HEK293 (cell line): ENCODE data around the gene AQP6.

Experiments
- CTCF ChIA-PET: fragments of 350-600 bp; formaldehyde crosslinking; extraction: SDS; loops from one replicate; lab custom pipeline; 2021; ENCODE audit warnings: antibody characterized with exemption; lab: Yijun Ruan, JAX
- POLR2A ChIA-PET: fragments of 300-600 bp; formaldehyde crosslinking; extraction: SDS; loops from one replicate; lab custom pipeline; 2020; ENCODE audit warnings: antibody characterized with exemption, inconsistent platforms; lab: Yijun Ruan, JAX
- H3K27ac ChIP-seq: fragments of 200-500 bp; sonication (Bioruptor generic); 2 replicates; pipeline ENCODE4 v1.5.1; 2014; ENCODE audit warnings: low read depth, low read length, control low read depth, inconsistent platforms; ENCODE audit errors: extremely low read depth
- H3K36me3 ChIP-seq, 2 experiments: fragments of 200-500 bp in 1 of 2; sonication (Bioruptor generic) in 1 of 2; 1 replicate in 1 of 2; 2 replicates in 1 of 2; pipeline ENCODE4 v1.5.1; 2014 to 2017; ENCODE audit warnings: inconsistent platforms in 2 of 2, low read length in 2 of 2; ENCODE audit not compliant: control insufficient read depth in 2 of 2, insufficient read depth in 1 of 2
- H3K4me1 ChIP-seq: fragments of 200-500 bp; sonication (Bioruptor generic); 2 replicates; pipeline ENCODE4 v1.5.1; 2014; ENCODE audit warnings: mild to moderate bottlenecking, low read length, inconsistent platforms; ENCODE audit not compliant: control insufficient read depth, insufficient read depth
- H3K4me3 ChIP-seq: 2 replicates; pipeline ENCODE4 v1.5.1; 2011; ENCODE audit warnings: low read depth, mild to moderate bottlenecking, control low read depth, low read length, moderate library complexity
- H3K9me3 ChIP-seq: fragments of 200-500 bp; sonication (Bioruptor generic); 2 replicates; pipeline ENCODE4 v1.5.1; 2014; ENCODE audit warnings: low read depth, low read length, inconsistent platforms; ENCODE audit not compliant: control insufficient read depth, insufficient read depth
- GLIS1 ChIP-seq: fragments of 450-650 bp; formaldehyde crosslinking; IDR thresholded peaks from 2 replicates; pipeline ENCODE4 v1.5.1; 2016; ENCODE audit warnings: missing biosample characterization, missing genetic modification characterization
- GLIS2 ChIP-seq: fragments of 450-650 bp; formaldehyde crosslinking; IDR thresholded peaks from 2 replicates; pipeline ENCODE4 v1.5.1; 2016; ENCODE audit warnings: missing biosample characterization, missing genetic modification characterization
- HOXD13 ChIP-seq: sonication (generic); formaldehyde crosslinking; IDR thresholded peaks from 2 replicates; pipeline ENCODE4 v1.8.0; 2022; ENCODE audit warnings: missing genetic modification reagents, borderline replicate concordance
- KLF7 ChIP-seq: fragments of 450-650 bp; formaldehyde crosslinking; IDR thresholded peaks from 2 replicates; pipeline ENCODE4 v1.5.1; 2016; ENCODE audit warnings: missing biosample characterization, missing genetic modification characterization, borderline replicate concordance
- OVOL3 ChIP-seq: fragments of 450-650 bp; formaldehyde crosslinking; IDR thresholded peaks from 2 replicates; pipeline ENCODE4 v1.5.1; 2016; ENCODE audit warnings: missing biosample characterization, missing genetic modification characterization
- PRDM1 ChIP-seq: fragments of 450-650 bp; formaldehyde crosslinking; IDR thresholded peaks from 2 replicates; pipeline ENCODE4; 2016; ENCODE audit warnings: missing biosample characterization, missing genetic modification characterization
- SP3 ChIP-seq: fragments of 450-650 bp; formaldehyde crosslinking; IDR thresholded peaks from 2 replicates; pipeline ENCODE4 v1.5.1; 2016; ENCODE audit warnings: missing biosample characterization, missing genetic modification characterization
- SP7 ChIP-seq: fragments of 450-650 bp; formaldehyde crosslinking; IDR thresholded peaks from 2 replicates; pipeline ENCODE4 v1.5.1; 2016; ENCODE audit warnings: missing biosample characterization, missing genetic modification characterization
- ZBTB7A ChIP-seq: fragments of 450-650 bp; formaldehyde crosslinking; IDR thresholded peaks from 2 replicates; pipeline ENCODE4 v1.5.1; 2016; ENCODE audit warnings: low read depth, missing biosample characterization, missing genetic modification characterization
- ZBTB8A ChIP-seq: fragments of 450-650 bp; formaldehyde crosslinking; IDR thresholded peaks from 2 replicates; pipeline ENCODE4 v1.5.1; 2016; ENCODE audit warnings: missing biosample characterization, missing genetic modification characterization
- ZNF23 ChIP-seq: fragments of 450-650 bp; formaldehyde crosslinking; IDR thresholded peaks from 2 replicates; pipeline ENCODE4 v1.5.1; 2016; ENCODE audit warnings: missing biosample characterization, missing genetic modification characterization, borderline replicate concordance
- ZNF239 ChIP-seq: fragments of 450-650 bp; formaldehyde crosslinking; IDR thresholded peaks from 2 replicates; pipeline ENCODE4 v1.5.1; 2016; ENCODE audit warnings: missing biosample characterization, missing genetic modification characterization
- ZNF600 ChIP-seq: fragments of 450-650 bp; formaldehyde crosslinking; IDR thresholded peaks from 2 replicates; pipeline ENCODE4 v1.5.1; 2016; ENCODE audit warnings: missing biosample characterization, missing genetic modification characterization
- ZNF654 ChIP-seq: fragments of 450-650 bp; formaldehyde crosslinking; IDR thresholded peaks from 2 replicates; pipeline ENCODE4 v1.5.1; 2016; ENCODE audit warnings: low read depth, missing biosample characterization, missing genetic modification characterization
- ZXDB ChIP-seq: fragments of 450-650 bp; formaldehyde crosslinking; IDR thresholded peaks from 2 replicates; pipeline ENCODE4 v1.5.1; 2016; ENCODE audit warnings: missing biosample characterization, missing genetic modification characterization
- TF ChIP-seq, protein P1 (sequence below): fragments of 450-650 bp; formaldehyde crosslinking; IDR thresholded peaks from 2 replicates; pipeline ENCODE4 v1.5.1; 2017; ENCODE audit warnings: missing biosample characterization, missing genetic modification characterization
- TF ChIP-seq, protein P2 (sequence below): fragments of 450-650 bp; formaldehyde crosslinking; conservative IDR thresholded peaks from 2 replicates; pipeline ENCODE4 v1.5.1; 2016; ENCODE audit warnings: low read depth, missing biosample characterization, missing genetic modification characterization
- TF ChIP-seq, protein P3 (sequence below): fragments of 450-650 bp; formaldehyde crosslinking; conservative IDR thresholded peaks from 2 replicates; pipeline ENCODE4 v1.5.1; 2016; ENCODE audit warnings: low read depth, missing biosample characterization, missing genetic modification characterization
- TF ChIP-seq, protein P4 (sequence below): fragments of 450-650 bp; formaldehyde crosslinking; IDR thresholded peaks from 2 replicates; pipeline ENCODE4 v1.5.1; 2016; ENCODE audit warnings: missing biosample characterization, missing genetic modification characterization

AQP6 gene

GRCh38 chr12:50018968-50019367 is 46.2 kb downstream of the AQP6 start:
- 0 out of 2 replicates have a peak, but pooled peaks have one; percentile 2 for TF ChIP-seq GLIS1 (tag by site-specific recombination)
- TF ChIP-seq KLF7 (tag by site-specific recombination), result no peak
- no peak for TF ChIP-seq PRDM1 (tag by site-specific recombination)
- no peak for TF ChIP-seq ZNF23 (tag by site-specific recombination)
- no peak for TF ChIP-seq SP3 (tag by site-specific recombination)
- TF ChIP-seq ZBTB7A (tag by site-specific recombination), result no peak
- TF ChIP-seq, protein P1, sequence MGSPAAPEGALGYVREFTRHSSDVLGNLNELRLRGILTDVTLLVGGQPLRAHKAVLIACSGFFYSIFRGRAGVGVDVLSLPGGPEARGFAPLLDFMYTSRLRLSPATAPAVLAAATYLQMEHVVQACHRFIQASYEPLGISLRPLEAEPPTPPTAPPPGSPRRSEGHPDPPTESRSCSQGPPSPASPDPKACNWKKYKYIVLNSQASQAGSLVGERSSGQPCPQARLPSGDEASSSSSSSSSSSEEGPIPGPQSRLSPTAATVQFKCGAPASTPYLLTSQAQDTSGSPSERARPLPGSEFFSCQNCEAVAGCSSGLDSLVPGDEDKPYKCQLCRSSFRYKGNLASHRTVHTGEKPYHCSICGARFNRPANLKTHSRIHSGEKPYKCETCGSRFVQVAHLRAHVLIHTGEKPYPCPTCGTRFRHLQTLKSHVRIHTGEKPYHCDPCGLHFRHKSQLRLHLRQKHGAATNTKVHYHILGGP (tag by site-specific recombination), result no peak
- TF ChIP-seq SP7 (tag by site-specific recombination), result 0 out of 2 replicates have a peak, but pooled peaks have one; percentile 29
- 0 out of 2 replicates have a peak, but pooled peaks have one; percentile 32 for TF ChIP-seq ZNF600 (tag by site-specific recombination)
- no peak for TF ChIP-seq ZNF239 (tag by site-specific recombination)
- Histone ChIP-seq H3K9me3 (no peaks in the 10 kb centered on the region), H3K4me3 (no peak overlapping the region), H3K27ac (no peak overlapping the region), H3K36me3 (peaks cover 24 to 27% of the 10 kb centered on the region in 2 experiments), H3K4me1 (peaks cover 15% of the 10 kb centered on the region)
- CTCF ChIA-PET, result interaction anchor here (0.7 to 8.4 kb wide), 5 partner anchors 9 to 935 kb away, joined by 3 to 55 read pairs (median 3); no protein-coding TSS in a partner anchor
- POLR2A ChIA-PET, result interaction anchor here (0.5 kb wide), 1 partner anchor 828 kb away, joined by 4 read pairs; no protein-coding TSS in a partner anchor

- ChIA-PET POLR2A (interaction anchor here (0.5 kb wide), 1 partner anchor 829 kb away, joined by 4 read pairs; no protein-coding TSS in a partner anchor), CTCF (interaction anchor here (1.1 to 8.4 kb wide), 3 partner anchors 19 to 52 kb away, joined by 3 to 55 read pairs (median 4); no protein-coding TSS in a partner anchor)
- H3K36me3 ChIP-seq, result peaks cover 19 to 22% of the 10 kb centered on the region in 2 experiments
- H3K27ac ChIP-seq, result no peak overlapping the region
- no peak overlapping the region for H3K4me3 ChIP-seq
- H3K9me3 ChIP-seq, result no peaks in the 10 kb centered on the region
- peaks cover 15% of the 10 kb centered on the region for H3K4me1 ChIP-seq
- TF ChIP-seq ZNF654 (0 out of 2 replicates have a peak, but pooled peaks have one; percentile 10), GLIS2 (tag by site-specific recombination) (no peak), OVOL3 (tag by site-specific recombination) (no peak), ZBTB8A (tag by site-specific recombination) (peak; percentile 24; the same call in 1 of the 2 replicates), HOXD13 (CRISPR knock-in tag) (no peak), ZXDB (tag by site-specific recombination) (0 out of 2 replicates have a peak, but pooled peaks have one; percentile 12)
- TF ChIP-seq, protein P2, sequence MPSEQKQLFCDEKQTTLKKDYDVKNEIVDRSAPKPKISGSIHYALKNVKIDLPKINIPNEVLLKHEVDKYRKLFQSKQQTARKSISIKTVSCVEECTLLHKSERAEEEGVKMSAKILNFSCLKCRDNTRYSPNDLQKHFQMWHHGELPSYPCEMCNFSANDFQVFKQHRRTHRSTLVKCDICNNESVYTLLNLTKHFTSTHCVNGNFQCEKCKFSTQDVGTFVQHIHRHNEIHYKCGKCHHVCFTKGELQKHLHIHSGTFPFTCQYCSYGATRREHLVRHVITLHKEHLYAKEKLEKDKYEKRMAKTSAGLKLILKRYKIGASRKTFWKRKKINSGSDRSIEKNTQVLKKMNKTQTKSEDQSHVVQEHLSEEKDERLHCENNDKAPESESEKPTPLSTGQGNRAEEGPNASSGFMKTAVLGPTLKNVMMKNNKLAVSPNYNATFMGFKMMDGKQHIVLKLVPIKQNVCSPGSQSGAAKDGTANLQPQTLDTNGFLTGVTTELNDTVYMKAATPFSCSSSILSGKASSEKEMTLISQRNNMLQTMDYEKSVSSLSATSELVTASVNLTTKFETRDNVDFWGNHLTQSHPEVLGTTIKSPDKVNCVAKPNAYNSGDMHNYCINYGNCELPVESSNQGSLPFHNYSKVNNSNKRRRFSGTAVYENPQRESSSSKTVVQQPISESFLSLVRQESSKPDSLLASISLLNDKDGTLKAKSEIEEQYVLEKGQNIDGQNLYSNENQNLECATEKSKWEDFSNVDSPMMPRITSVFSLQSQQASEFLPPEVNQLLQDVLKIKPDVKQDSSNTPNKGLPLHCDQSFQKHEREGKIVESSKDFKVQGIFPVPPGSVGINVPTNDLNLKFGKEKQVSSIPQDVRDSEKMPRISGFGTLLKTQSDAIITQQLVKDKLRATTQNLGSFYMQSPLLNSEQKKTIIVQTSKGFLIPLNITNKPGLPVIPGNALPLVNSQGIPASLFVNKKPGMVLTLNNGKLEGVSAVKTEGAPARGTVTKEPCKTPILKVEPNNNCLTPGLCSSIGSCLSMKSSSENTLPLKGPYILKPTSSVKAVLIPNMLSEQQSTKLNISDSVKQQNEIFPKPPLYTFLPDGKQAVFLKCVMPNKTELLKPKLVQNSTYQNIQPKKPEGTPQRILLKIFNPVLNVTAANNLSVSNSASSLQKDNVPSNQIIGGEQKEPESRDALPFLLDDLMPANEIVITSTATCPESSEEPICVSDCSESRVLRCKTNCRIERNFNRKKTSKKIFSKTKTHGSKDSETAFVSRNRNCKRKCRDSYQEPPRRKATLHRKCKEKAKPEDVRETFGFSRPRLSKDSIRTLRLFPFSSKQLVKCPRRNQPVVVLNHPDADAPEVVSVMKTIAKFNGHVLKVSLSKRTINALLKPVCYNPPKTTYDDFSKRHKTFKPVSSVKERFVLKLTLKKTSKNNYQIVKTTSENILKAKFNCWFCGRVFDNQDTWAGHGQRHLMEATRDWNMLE (tag by site-specific recombination), result peak; percentile 60
- TF ChIP-seq, protein P3, sequence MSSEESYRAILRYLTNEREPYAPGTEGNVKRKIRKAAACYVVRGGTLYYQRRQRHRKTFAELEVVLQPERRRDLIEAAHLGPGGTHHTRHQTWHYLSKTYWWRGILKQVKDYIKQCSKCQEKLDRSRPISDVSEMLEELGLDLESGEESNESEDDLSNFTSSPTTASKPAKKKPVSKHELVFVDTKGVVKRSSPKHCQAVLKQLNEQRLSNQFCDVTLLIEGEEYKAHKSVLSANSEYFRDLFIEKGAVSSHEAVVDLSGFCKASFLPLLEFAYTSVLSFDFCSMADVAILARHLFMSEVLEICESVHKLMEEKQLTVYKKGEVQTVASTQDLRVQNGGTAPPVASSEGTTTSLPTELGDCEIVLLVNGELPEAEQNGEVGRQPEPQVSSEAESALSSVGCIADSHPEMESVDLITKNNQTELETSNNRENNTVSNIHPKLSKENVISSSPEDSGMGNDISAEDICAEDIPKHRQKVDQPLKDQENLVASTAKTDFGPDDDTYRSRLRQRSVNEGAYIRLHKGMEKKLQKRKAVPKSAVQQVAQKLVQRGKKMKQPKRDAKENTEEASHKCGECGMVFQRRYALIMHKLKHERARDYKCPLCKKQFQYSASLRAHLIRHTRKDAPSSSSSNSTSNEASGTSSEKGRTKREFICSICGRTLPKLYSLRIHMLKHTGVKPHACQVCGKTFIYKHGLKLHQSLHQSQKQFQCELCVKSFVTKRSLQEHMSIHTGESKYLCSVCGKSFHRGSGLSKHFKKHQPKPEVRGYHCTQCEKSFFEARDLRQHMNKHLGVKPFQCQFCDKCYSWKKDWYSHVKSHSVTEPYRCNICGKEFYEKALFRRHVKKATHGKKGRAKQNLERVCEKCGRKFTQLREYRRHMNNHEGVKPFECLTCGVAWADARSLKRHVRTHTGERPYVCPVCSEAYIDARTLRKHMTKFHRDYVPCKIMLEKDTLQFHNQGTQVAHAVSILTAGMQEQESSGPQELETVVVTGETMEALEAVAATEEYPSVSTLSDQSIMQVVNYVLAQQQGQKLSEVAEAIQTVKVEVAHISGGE (tag by site-specific recombination), result peak; percentile 35; the same call in 1 of the 2 replicates
- TF ChIP-seq, protein P4, sequence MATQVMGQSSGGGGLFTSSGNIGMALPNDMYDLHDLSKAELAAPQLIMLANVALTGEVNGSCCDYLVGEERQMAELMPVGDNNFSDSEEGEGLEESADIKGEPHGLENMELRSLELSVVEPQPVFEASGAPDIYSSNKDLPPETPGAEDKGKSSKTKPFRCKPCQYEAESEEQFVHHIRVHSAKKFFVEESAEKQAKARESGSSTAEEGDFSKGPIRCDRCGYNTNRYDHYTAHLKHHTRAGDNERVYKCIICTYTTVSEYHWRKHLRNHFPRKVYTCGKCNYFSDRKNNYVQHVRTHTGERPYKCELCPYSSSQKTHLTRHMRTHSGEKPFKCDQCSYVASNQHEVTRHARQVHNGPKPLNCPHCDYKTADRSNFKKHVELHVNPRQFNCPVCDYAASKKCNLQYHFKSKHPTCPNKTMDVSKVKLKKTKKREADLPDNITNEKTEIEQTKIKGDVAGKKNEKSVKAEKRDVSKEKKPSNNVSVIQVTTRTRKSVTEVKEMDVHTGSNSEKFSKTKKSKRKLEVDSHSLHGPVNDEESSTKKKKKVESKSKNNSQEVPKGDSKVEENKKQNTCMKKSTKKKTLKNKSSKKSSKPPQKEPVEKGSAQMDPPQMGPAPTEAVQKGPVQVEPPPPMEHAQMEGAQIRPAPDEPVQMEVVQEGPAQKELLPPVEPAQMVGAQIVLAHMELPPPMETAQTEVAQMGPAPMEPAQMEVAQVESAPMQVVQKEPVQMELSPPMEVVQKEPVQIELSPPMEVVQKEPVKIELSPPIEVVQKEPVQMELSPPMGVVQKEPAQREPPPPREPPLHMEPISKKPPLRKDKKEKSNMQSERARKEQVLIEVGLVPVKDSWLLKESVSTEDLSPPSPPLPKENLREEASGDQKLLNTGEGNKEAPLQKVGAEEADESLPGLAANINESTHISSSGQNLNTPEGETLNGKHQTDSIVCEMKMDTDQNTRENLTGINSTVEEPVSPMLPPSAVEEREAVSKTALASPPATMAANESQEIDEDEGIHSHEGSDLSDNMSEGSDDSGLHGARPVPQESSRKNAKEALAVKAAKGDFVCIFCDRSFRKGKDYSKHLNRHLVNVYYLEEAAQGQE (tag by site-specific recombination), result 0 out of 2 replicates have a peak, but pooled peaks have one; percentile 23
Measured at GRCh38 chr12:50019524-50019923, 46.8 kb downstream of the AQP6 start.
